ENCODE results near the gene SPHK2.

SPHK2 gene

DNA sequence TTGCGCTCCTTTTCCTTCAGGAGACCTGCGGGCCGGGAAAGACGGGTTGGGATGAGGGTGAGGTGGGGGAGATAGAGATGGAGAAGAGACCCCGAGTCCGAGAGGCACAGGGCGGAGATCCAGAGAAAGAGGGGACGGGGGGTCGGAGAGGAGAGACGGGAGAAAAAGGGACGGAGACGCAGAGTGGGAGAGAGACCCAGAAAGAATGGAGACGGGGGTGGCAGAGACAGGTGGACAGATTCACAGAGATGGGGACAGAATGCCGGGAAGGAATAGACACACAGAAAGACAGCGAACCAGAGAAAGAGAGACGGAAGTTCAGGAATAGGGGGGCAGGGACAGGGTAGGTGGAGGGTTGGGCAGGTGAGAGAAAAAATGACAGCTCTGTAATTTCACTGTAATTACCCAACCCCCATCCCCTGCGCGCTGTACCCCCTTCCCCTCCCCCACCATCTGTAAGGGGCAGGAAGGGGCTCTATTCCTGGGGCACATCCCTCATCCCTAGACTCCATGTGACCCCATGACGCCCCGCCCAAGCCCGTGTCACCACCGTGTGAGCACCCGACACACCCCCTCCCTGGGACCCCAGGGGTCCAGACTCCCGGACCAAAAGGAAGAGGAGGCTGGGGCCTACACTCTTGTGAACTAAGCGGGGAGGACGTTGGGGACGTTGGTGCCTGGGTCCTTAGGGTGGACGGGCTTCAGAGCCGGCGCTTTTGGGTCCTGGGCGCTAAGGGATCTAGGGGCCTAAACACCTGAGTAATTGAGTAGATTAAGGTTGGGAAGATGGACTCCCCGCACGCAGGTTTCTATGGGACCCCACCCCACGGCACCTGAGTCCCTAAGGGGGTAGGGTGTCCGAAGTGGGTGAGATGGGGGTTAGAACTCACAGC is 16.9 kb downstream of the SPHK2 start:
- H3K27me3 ChIP-seq (ENCODE audit: control insufficient read depth in 1 of 2, insufficient read depth in 2 of 2, low read length in 2 of 2), result no peaks in the 10 kb centered on the region
- H3K36me3 ChIP-seq (ENCODE audit: control insufficient read depth in 1 of 2, insufficient read depth in 2 of 2, low read length in 2 of 2), result peaks cover 4 to 10% of the 10 kb centered on the region in 2 donors
- H3K9me3 ChIP-seq (ENCODE audit: control insufficient read depth in 1 of 2, low read length in 2 of 2), result no peaks in the 10 kb centered on the region
- H3K4me3 ChIP-seq (ENCODE audit: low read depth in 1 of 2, low read length in 2 of 2), result peak overlapping the region; percentile 80 to 88
- H3K9ac ChIP-seq (ENCODE audit: low read depth in 1 of 2, low read length in 2 of 2), result peak overlapping the region; percentile 79 to 86
- peaks cover 44 to 53% of the 10 kb centered on the region in 2 donors for H3K4me1 ChIP-seq (ENCODE audit: control insufficient read depth in 1 of 2, insufficient read depth in 2 of 2, low read length in 2 of 2)
- H3K27ac ChIP-seq (ENCODE audit: low read depth, low read length), result peak overlapping the region; percentile 77

DNA sequence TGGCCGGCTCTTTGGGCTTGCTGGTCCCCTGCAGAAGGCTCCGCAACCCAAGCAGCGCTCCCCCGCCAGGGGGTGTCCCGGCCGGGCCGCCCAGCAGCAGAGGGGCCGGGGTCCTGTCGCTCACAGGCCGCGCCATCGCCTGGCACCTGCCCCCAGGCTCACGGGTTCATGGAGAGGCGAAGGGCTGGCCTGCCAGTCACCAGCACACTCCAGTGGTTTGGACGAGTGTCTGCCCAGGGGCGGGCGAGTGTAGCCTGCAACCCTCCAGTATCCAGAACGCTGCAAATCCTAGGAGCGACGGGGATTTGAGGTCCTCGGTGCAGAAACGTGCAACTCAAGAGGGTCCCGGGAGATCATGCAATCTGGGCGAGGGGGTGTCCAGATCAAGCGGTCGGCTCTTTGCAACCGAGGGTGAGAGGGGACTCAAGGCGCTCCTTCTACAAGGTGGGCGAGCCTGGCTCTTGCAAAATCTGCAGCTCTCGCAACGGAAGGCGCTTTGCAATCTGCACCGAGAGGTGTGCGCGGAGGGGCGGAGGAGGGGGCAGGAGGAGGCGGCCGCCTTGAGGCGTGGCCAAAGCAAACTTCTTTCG is 17.6 kb downstream of the SPHK2 start, which contains the start of gene DBP:
Gene DBP (minus strand): TSS at position 521 of the 590 bp plus-strand sequence. CDS start 385 bp downstream, at position 136.
- Histone ChIP-seq H3K36me3 (ENCODE audit: control insufficient read depth in 1 of 2, insufficient read depth in 2 of 2, low read length in 2 of 2) (peaks cover 0 to 5% of the 10 kb centered on the region in 2 donors), H3K27ac (ENCODE audit: low read depth, low read length) (peak within 1 kb of the TSS; percentile 77), H3K4me3 (ENCODE audit: low read depth in 1 of 2, low read length in 2 of 2) (peak within 1 kb of the TSS; percentile 80 to 88), H3K9me3 (ENCODE audit: control insufficient read depth in 1 of 2, low read length in 2 of 2) (no peaks in the 10 kb centered on the region), H3K9ac (ENCODE audit: low read depth in 1 of 2, low read length in 2 of 2) (peak within 1 kb of the TSS; percentile 79 to 86), H3K4me1 (ENCODE audit: control insufficient read depth in 1 of 2, insufficient read depth in 2 of 2, low read length in 2 of 2) (peaks cover 43 to 52% of the 10 kb centered on the region in 2 donors), H3K27me3 (ENCODE audit: control insufficient read depth in 1 of 2, insufficient read depth in 2 of 2, low read length in 2 of 2) (no peaks in the 10 kb centered on the region)

DNA sequence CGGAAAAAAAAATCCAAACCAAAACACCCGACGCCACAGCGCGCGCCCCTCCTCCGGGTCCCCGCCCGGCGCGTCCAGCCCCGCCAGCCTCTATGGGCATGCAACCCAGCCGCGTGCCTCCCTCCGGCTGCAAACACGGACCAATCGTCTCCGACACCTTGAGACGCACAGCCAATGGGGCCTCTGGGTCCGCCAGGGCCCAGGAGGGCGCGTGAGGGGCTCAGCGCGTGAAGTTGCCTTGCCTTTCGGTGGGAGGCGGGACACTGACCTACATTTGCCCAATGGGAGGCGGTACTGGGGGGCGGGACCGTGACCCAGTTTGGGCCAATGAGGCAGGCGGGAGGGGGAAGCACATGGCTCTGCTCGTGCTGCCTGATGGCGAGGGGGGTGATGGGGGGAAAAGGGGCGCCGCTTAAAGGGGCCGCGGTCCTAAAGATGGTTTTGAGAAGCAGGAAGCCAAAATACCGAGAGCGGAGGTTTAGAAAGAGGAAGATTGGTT is 18.2 kb downstream of the SPHK2 start:
- Histone ChIP-seq H3K27ac (ENCODE audit: low read depth, low read length) (peak overlapping the region; percentile 77), H3K36me3 (ENCODE audit: control insufficient read depth in 1 of 2, insufficient read depth in 2 of 2, low read length in 2 of 2) (peaks cover 0 to 2% of the 10 kb centered on the region in 2 donors), H3K4me3 (ENCODE audit: low read depth in 1 of 2, low read length in 2 of 2) (peak overlapping the region; percentile 80 to 88), H3K4me1 (ENCODE audit: control insufficient read depth in 1 of 2, insufficient read depth in 2 of 2, low read length in 2 of 2) (peaks cover 40 to 48% of the 10 kb centered on the region in 2 donors), H3K27me3 (ENCODE audit: control insufficient read depth in 1 of 2, insufficient read depth in 2 of 2, low read length in 2 of 2) (no peaks in the 10 kb centered on the region), H3K9me3 (ENCODE audit: control insufficient read depth in 1 of 2, low read length in 2 of 2) (no peaks in the 10 kb centered on the region), H3K9ac (ENCODE audit: low read depth in 1 of 2, low read length in 2 of 2) (peak overlapping the region; percentile 55 to 79)

DNA sequence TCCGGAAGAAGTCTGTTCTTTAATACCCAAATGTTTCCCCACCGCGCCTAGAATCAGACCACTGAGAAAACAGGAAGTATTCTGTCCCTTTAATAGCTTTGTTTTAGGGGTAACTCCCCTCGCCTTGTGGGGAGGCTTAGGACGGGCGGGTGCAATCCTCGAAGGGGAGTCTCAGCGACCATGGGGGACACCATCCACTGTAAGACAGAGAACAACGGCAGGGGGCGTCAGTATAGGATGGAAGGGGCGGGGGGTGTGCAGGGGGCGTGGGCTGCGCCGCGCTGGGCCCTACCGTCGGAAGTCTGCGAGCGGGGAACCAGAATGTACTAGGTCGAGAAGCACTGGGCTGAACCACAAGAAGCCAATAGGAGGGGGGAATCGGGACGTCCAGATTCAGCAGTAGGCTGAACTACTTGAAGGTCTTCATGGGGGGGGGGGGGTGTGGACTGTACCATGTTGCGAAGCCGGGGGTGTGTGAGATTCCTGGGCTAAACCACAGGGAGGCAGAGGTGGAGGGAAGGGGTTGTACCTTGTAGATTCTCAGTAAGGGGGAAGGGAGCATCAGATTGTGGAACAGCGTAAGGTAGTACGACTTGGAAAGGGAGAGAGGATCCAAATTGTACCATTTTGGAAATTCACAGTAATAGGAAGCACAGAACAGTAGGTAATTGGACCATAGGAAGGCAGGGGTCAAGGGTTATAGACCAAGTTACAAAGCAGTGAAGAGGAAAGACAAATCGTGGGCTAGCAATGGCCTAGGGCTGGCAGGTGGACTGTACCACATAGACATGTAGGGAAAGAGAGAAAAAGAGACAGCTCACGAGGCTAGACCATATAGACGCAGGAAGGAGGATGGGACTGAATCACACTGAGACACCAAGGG is 18.9 kb downstream of the SPHK2 start:
- peaks cover 33 to 41% of the 10 kb centered on the region in 2 donors for H3K4me1 ChIP-seq (ENCODE audit: control insufficient read depth in 1 of 2, insufficient read depth in 2 of 2, low read length in 2 of 2)
- H3K9me3 ChIP-seq (ENCODE audit: control insufficient read depth in 1 of 2, low read length in 2 of 2), result no peaks in the 10 kb centered on the region
- peak overlapping the region; percentile 55 to 79 for H3K9ac ChIP-seq (ENCODE audit: low read depth in 1 of 2, low read length in 2 of 2)
- H3K27me3 ChIP-seq (ENCODE audit: control insufficient read depth in 1 of 2, insufficient read depth in 2 of 2, low read length in 2 of 2), result no peaks in the 10 kb centered on the region
- H3K27ac ChIP-seq (ENCODE audit: low read depth, low read length), result peak overlapping the region; percentile 77
- peak overlapping the region; percentile 66 to 78 for H3K4me3 ChIP-seq (ENCODE audit: low read depth in 1 of 2, low read length in 2 of 2)
- no peaks in the 10 kb centered on the region for H3K36me3 ChIP-seq (ENCODE audit: control insufficient read depth in 1 of 2, insufficient read depth in 2 of 2, low read length in 2 of 2)

DNA sequence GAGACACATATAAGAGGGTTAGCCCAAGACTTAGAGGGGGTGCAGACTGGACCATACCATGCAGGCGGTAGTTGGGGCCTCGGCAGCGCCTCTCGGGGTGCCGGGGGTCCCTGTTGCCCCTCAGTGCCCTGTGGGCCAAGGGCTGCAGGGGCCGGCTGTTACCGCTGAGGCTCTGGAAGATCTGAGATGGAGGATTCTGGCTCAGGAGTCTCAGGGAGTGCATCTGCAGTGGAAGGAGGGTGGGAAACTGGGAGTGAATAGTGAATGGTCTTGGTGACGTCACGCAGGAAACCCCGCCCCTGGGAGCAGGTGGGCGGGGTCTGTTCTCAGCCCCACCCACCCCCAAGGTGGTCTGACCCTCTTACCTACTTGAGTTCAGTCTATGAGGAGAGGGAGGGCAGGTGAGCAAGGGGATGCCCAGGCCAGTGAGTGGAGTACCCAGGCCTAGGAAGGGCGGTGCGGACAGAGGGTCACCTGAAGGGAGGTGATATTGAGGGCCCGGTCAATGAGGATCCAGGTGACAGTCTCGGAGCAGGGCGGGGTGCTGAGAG is 19.6 kb downstream of the SPHK2 start:
- H3K36me3 ChIP-seq (ENCODE audit: control insufficient read depth in 1 of 2, insufficient read depth in 2 of 2, low read length in 2 of 2), result no peaks in the 10 kb centered on the region
- H3K27ac ChIP-seq (ENCODE audit: low read depth, low read length), result peak overlapping the region; percentile 77
- H3K4me1 ChIP-seq (ENCODE audit: control insufficient read depth in 1 of 2, insufficient read depth in 2 of 2, low read length in 2 of 2), result peaks cover 26 to 34% of the 10 kb centered on the region in 2 donors
- H3K9me3 ChIP-seq (ENCODE audit: control insufficient read depth in 1 of 2, low read length in 2 of 2), result no peaks in the 10 kb centered on the region
- peak overlapping the region; percentile 66 to 78 for H3K4me3 ChIP-seq (ENCODE audit: low read depth in 1 of 2, low read length in 2 of 2)
- peak overlapping the region; percentile 45 to 72 for H3K9ac ChIP-seq (ENCODE audit: low read depth in 1 of 2, low read length in 2 of 2)
- no peaks in the 10 kb centered on the region for H3K27me3 ChIP-seq (ENCODE audit: control insufficient read depth in 1 of 2, insufficient read depth in 2 of 2, low read length in 2 of 2)

DNA sequence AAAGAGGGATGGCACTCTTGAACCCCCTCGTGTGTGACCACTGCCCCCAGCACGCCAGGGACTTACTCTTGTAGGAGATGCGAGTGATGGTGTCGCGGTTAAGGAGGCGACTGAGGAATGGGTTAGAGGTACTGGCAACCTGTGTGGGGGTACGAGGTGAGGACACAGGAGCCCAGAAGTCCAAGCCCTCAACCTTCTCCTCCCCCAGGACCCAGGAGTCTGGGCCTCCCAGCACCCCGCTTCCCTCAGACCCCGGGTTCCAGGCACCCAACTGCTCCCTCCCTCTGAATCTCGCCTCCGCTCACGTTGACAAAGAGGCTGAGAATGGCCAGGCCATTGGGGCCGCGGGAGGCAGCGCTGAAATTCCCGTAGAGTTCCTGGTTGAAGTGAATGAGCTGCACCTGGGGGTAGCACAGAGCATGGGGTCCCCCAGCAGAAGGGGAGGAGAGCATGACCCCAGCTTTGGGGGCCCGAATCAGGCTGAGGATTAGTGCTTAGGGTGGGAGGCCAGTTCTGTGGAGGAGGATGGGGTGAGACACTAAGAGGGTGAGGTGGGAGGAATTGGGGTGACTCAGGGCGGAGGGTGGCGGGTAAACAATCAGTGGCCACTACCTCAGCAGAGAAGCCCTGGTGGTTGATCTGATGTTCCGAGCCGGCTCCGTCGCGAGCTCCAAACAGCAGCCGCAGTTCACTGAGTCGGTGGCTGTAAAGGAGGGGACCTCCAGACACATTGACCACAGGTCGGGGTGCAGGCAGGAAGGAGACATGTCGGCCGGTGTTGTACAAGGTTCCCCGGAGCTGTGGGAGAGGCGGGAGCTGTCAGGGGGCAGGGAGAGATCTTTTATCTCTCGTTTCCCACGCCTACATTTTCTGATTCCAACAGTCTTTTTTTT is 20.4 kb downstream of the SPHK2 start:
- H3K27ac ChIP-seq (ENCODE audit: low read depth, low read length), result no peak overlapping the region
- no peaks in the 10 kb centered on the region for H3K36me3 ChIP-seq (ENCODE audit: control insufficient read depth in 1 of 2, insufficient read depth in 2 of 2, low read length in 2 of 2)
- no peaks in the 10 kb centered on the region for H3K27me3 ChIP-seq (ENCODE audit: control insufficient read depth in 1 of 2, insufficient read depth in 2 of 2, low read length in 2 of 2)
- peak overlapping the region; percentile 29 to 60 for H3K9ac ChIP-seq (ENCODE audit: low read depth in 1 of 2, low read length in 2 of 2)
- H3K9me3 ChIP-seq (ENCODE audit: control insufficient read depth in 1 of 2, low read length in 2 of 2), result no peaks in the 10 kb centered on the region
- H3K4me3 ChIP-seq (ENCODE audit: low read depth in 1 of 2, low read length in 2 of 2), result peak overlapping the region; percentile 57 to 61
- peaks cover 24 to 31% of the 10 kb centered on the region in 2 donors for H3K4me1 ChIP-seq (ENCODE audit: control insufficient read depth in 1 of 2, insufficient read depth in 2 of 2, low read length in 2 of 2)

DNA sequence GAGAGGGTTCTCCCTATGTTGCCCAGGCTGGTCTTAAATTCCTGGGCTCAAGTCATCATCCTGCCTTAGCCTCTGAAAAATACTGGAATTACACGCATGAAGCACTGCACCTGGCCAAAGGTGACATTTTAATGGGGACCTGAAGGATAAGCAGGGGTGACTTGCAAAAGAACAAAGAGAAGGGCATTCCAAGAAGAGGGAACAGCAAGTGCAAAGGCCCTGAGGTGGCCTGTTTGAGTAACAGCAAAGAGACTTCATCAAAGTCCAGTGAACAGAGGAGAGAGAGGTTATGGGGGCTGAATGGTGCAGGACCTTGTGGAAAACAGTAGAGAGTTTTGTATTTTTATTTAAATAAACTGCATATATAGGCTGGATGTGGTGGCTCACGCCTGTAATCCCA is 22.5 kb downstream of the SPHK2 start:
- no peaks in the 10 kb centered on the region for H3K27me3 ChIP-seq (ENCODE audit: control insufficient read depth in 1 of 2, insufficient read depth in 2 of 2, low read length in 2 of 2)
- H3K9ac ChIP-seq (ENCODE audit: low read depth in 1 of 2, low read length in 2 of 2), result no peak overlapping the region
- H3K4me3 ChIP-seq (ENCODE audit: low read depth in 1 of 2, low read length in 2 of 2), result no peak overlapping the region
- H3K9me3 ChIP-seq (ENCODE audit: control insufficient read depth in 1 of 2, low read length in 2 of 2), result no peaks in the 10 kb centered on the region
- H3K4me1 ChIP-seq (ENCODE audit: control insufficient read depth in 1 of 2, insufficient read depth in 2 of 2, low read length in 2 of 2), result peaks cover 32 to 39% of the 10 kb centered on the region in 2 donors
- H3K36me3 ChIP-seq (ENCODE audit: control insufficient read depth in 1 of 2, insufficient read depth in 2 of 2, low read length in 2 of 2), result no peaks in the 10 kb centered on the region
- no peak overlapping the region for H3K27ac ChIP-seq (ENCODE audit: low read depth, low read length)

DNA sequence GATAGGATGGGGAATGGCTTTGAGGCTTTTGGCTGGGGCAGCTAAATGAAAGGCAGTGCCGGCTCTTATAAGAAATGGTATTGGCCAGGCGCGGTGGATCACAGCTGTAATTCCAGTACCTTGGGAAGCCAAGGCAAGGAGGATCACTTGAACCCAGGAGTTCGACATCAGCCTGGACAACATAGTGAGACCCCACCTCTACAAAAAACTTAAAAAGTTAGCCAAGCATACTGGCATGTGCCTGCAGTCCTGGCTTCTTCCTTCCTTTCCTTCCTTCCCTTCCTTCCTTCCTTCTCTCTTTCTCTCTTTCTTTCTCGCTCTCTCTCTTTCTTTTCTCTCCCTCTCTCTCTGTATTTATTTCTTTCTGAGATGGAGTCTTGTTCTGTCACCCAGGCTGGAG is 23.6 kb downstream of the SPHK2 start:
- Histone ChIP-seq H3K27me3 (ENCODE audit: control insufficient read depth in 1 of 2, insufficient read depth in 2 of 2, low read length in 2 of 2) (no peaks in the 10 kb centered on the region), H3K4me3 (ENCODE audit: low read depth in 1 of 2, low read length in 2 of 2) (no peak overlapping the region), H3K9me3 (ENCODE audit: control insufficient read depth in 1 of 2, low read length in 2 of 2) (no peaks in the 10 kb centered on the region), H3K4me1 (ENCODE audit: control insufficient read depth in 1 of 2, insufficient read depth in 2 of 2, low read length in 2 of 2) (peaks cover 32 to 39% of the 10 kb centered on the region in 2 donors), H3K27ac (ENCODE audit: low read depth, low read length) (no peak overlapping the region), H3K9ac (ENCODE audit: low read depth in 1 of 2, low read length in 2 of 2) (no peak overlapping the region), H3K36me3 (ENCODE audit: control insufficient read depth in 1 of 2, insufficient read depth in 2 of 2, low read length in 2 of 2) (no peaks in the 10 kb centered on the region)

DNA sequence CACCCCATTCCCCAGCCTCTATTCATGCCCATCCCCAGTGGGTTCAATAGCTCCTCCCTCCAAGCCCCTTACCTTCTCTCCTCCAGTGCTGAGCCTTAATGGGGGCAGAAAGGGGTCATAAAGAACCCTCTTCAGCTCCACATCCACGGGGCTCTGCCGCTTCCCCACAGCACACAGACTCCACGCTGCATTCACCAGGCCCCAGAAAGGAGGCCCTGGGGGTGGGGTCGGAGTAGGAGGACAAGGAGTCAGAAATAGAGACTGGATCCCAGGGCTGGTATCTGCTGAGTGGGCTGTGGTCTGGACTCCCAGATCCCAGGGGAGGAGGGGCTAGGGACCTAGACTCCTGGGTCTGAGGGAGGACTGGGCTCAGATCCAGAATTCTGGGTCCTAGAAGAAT is 25.0 kb downstream of the SPHK2 start:
- peaks cover 21 to 27% of the 10 kb centered on the region in 2 donors for H3K4me1 ChIP-seq (ENCODE audit: control insufficient read depth in 1 of 2, insufficient read depth in 2 of 2, low read length in 2 of 2)
- no peaks in the 10 kb centered on the region for H3K9me3 ChIP-seq (ENCODE audit: control insufficient read depth in 1 of 2, low read length in 2 of 2)
- no peak overlapping the region for H3K9ac ChIP-seq (ENCODE audit: low read depth in 1 of 2, low read length in 2 of 2)
- no peaks in the 10 kb centered on the region for H3K27me3 ChIP-seq (ENCODE audit: control insufficient read depth in 1 of 2, insufficient read depth in 2 of 2, low read length in 2 of 2)
- H3K36me3 ChIP-seq (ENCODE audit: control insufficient read depth in 1 of 2, insufficient read depth in 2 of 2, low read length in 2 of 2), result no peaks in the 10 kb centered on the region
- no peak overlapping the region for H3K27ac ChIP-seq (ENCODE audit: low read depth, low read length)
- H3K4me3 ChIP-seq (ENCODE audit: low read depth in 1 of 2, low read length in 2 of 2), result peak overlapping the region in 1 of 2 donors; percentile 8

Measured in duodenal mucosa (tissue), 2 donors.